Skin epidermis (tissue), 12 donors: Measurements from ENCODE around the gene CDK15.
"Not testable (repeated sequence)": the region's sequence is repeated elsewhere in the genome, so short reads cannot be mapped to it uniquely, and the experiment has no call there.

ENCODE experiments used
- H3K27ac ChIP-seq, 21 experiments: fragments of 200-600 bp; sonication (generic) in 11 of 21; one replicate each; pipeline ENCODE4 v1.5.0; 2020; ENCODE audit warnings: mild to moderate bottlenecking in 3 of 21, inconsistent platforms in 2 of 21, moderate library complexity in 2 of 21
- H3K4me3 ChIP-seq, 7 experiments: fragments of 200-600 bp; sonication (generic) in 2 of 7; one replicate each; pipeline ENCODE4 v1.5.0; 2020; ENCODE audit warnings: inconsistent platforms in 2 of 7, mild to moderate bottlenecking in 2 of 7, moderate library complexity in 1 of 7

The CDK15 gene

GRCh38 chr2:201820383-201821007 is 14.2 kb downstream of the CDK15 start:
- no peak overlapping the region for H3K4me3 ChIP-seq
- H3K27ac ChIP-seq = no peak overlapping the region

GRCh38 chr2:201821080-201821479 is 14.7 kb downstream of the CDK15 start:
- Histone ChIP-seq H3K4me3 (no peak overlapping the region), H3K27ac (no peak overlapping the region)

- H3K27ac ChIP-seq = no peak overlapping the region
- no peak overlapping the region for H3K4me3 ChIP-seq
Observed at GRCh38 chr2:201824212-201824611, 17.9 kb downstream of the CDK15 start.

GRCh38 chr2:201827621-201828020 is 21.3 kb downstream of the CDK15 start:
- H3K27ac ChIP-seq = no peak overlapping the region
- H3K4me3 ChIP-seq = no peak overlapping the region

- Histone ChIP-seq H3K4me3 (no peak overlapping the region), H3K27ac (no peak overlapping the region)
Observed at GRCh38 chr2:201828220-201828619, 21.9 kb downstream of the CDK15 start.

GRCh38 chr2:201830666-201831065 is 24.3 kb downstream of the CDK15 start:
- H3K4me3 ChIP-seq = no peak overlapping the region
- H3K27ac ChIP-seq = no peak overlapping the region

GRCh38 chr2:201831469-201831868 is 25.1 kb downstream of the CDK15 start:
- peak overlapping the region in 1 of 21 experiments; percentile 54 for H3K27ac ChIP-seq
- H3K4me3 ChIP-seq = no peak overlapping the region

GRCh38 chr2:201833781-201834180 is 27.4 kb downstream of the CDK15 start:
- no peak overlapping the region for H3K4me3 ChIP-seq
- H3K27ac ChIP-seq = no peak overlapping the region

- Histone ChIP-seq H3K4me3 (no peak overlapping the region), H3K27ac (no peak overlapping the region)
Observed at GRCh38 chr2:201835066-201835465, 28.7 kb downstream of the CDK15 start.

GRCh38 chr2:201837391-201837790 is 31.1 kb downstream of the CDK15 start:
- Histone ChIP-seq H3K27ac (no peak overlapping the region), H3K4me3 (no peak overlapping the region)

GRCh38 chr2:201837824-201838431 is 31.6 kb downstream of the CDK15 start:
- Histone ChIP-seq H3K4me3 (no peak overlapping the region), H3K27ac (no peak overlapping the region)

- Histone ChIP-seq H3K27ac (no peak overlapping the region), H3K4me3 (no peak overlapping the region)
Observed at GRCh38 chr2:201839727-201840126, 33.4 kb downstream of the CDK15 start.

- no peak overlapping the region for H3K4me3 ChIP-seq
- no peak overlapping the region for H3K27ac ChIP-seq
Observed at GRCh38 chr2:201840726-201841125, 34.4 kb downstream of the CDK15 start.

- Histone ChIP-seq H3K27ac (no peak overlapping the region), H3K4me3 (no peak overlapping the region)
Observed at GRCh38 chr2:201842131-201842860, 36.0 kb downstream of the CDK15 start.

- H3K27ac ChIP-seq, H3K4me3 ChIP-seq: not testable (repeated sequence)
Observed at GRCh38 chr2:201844922-201845321, 38.6 kb downstream of the CDK15 start.

- H3K27ac ChIP-seq = peak overlapping the region in 1 of 21 experiments; percentile 29
Observed at GRCh38 chr2:201847481-201847880, 41.1 kb downstream of the CDK15 start.

GRCh38 chr2:201852462-201852861 is 46.1 kb downstream of the CDK15 start:
- no peak overlapping the region for H3K4me3 ChIP-seq

More at GRCh38 chr2:201847481-201847880, 41.1 kb downstream of the CDK15 start:
- H3K4me3 ChIP-seq = no peak overlapping the region

GRCh38 chr2:201852878-201853415 is 46.6 kb downstream of the CDK15 start:
- Histone ChIP-seq H3K4me3 (no peak overlapping the region), H3K27ac (peak overlapping the region in 1 of 21 experiments; percentile 33)

More at GRCh38 chr2:201852462-201852861, 46.1 kb downstream of the CDK15 start:
- peak overlapping the region in 1 of 21 experiments; percentile 37 for H3K27ac ChIP-seq

GRCh38 chr2:201854221-201854801 is 48.0 kb downstream of the CDK15 start:
- Histone ChIP-seq H3K4me3 (no peak overlapping the region), H3K27ac (peak overlapping the region in 4 of 21 experiments; percentile 38 to 69 (median 56))

- H3K4me3 ChIP-seq = no peak overlapping the region
- H3K27ac ChIP-seq = peak overlapping the region in 4 of 21 experiments; percentile 38 to 69 (median 54)
Observed at GRCh38 chr2:201854841-201855240, 48.5 kb downstream of the CDK15 start.
